Mesothelial cell of epicardium (in vitro differentiated cells): ENCODE results near the gene RYR1. TPM values are rescaled to one million over a fixed set of nuclear protein-coding genes. Genes with fewer than 3 reads are reported as not detected.

Experiments used
- DNase-seq, 2 experiments: peaks; one replicate each; pipeline ENCODE4 v3.0.0; 2021; ENCODE audit warnings: low spot score in 2 of 2; ENCODE audit not compliant: unreplicated experiment in 2 of 2
- H3K27ac Mint-ChIP-seq: 2 replicates; pipeline ENCODE4 v1.8.0; 2021; ENCODE audit warnings: mixed read lengths
- H3K27me3 Mint-ChIP-seq: 2 replicates; pipeline ENCODE4 v1.8.0; 2021; ENCODE audit warnings: low read depth, mixed read lengths
- H3K36me3 Mint-ChIP-seq: 2 replicates; pipeline ENCODE4 v1.8.0; 2021; ENCODE audit warnings: mixed read lengths
- H3K4me1 Mint-ChIP-seq: 2 replicates; pipeline ENCODE4 v1.8.0; 2021; ENCODE audit warnings: mixed read lengths
- H3K4me3 Mint-ChIP-seq: 2 replicates; pipeline ENCODE4 v1.8.0; 2021; ENCODE audit warnings: mild to moderate bottlenecking, moderate library complexity, mixed read lengths
- H3K9me3 Mint-ChIP-seq: 2 replicates; pipeline ENCODE4 v1.8.0; 2021; ENCODE audit warnings: mixed read lengths
- CTCF ChIP-seq: fragments of 200-600 bp; sonication (generic); IDR thresholded peaks from one replicate; pipeline ENCODE4 v1.5.0; 2021; ENCODE audit warnings: antibody characterized with exemption; ENCODE audit not compliant: unreplicated experiment
- total RNA-seq: library from RNA; stranded (reverse); gene quantifications from 3 replicates; pipeline ENCODE4 v1.2.1, GENCODE V29; 2021

The RYR1 gene
- total RNA-seq, 1 donor from 2014 or later, result 0.27 TPM

- TF ChIP-seq CTCF, result no peak
- no peaks in the 10 kb centered on the region for H3K36me3 Mint-ChIP-seq
Observed at GRCh38 chr19:38537071-38537936, 103.8 kb downstream of the RYR1 start.

GRCh38 chr19:38538386-38538785, 104.9 kb downstream of the RYR1 start:
- DNase-seq, result no peak
- no peak overlapping the region for H3K4me3 Mint-ChIP-seq
- peaks cover 8% of the 10 kb centered on the region for H3K9me3 Mint-ChIP-seq
- no peaks in the 10 kb centered on the region for H3K27me3 Mint-ChIP-seq
- H3K27ac Mint-ChIP-seq, result no peak overlapping the region
- H3K4me1 Mint-ChIP-seq, result peaks cover 13% of the 10 kb centered on the region
- no peak for TF ChIP-seq CTCF
- no peaks in the 10 kb centered on the region for H3K36me3 Mint-ChIP-seq

More at GRCh38 chr19:38537071-38537936, 103.8 kb downstream of the RYR1 start:
- peaks cover 7% of the 10 kb centered on the region for H3K27me3 Mint-ChIP-seq
- no peak overlapping the region for H3K4me3 Mint-ChIP-seq
- peaks cover 8% of the 10 kb centered on the region for H3K9me3 Mint-ChIP-seq
- H3K27ac Mint-ChIP-seq, result no peak overlapping the region
- peaks cover 13% of the 10 kb centered on the region for H3K4me1 Mint-ChIP-seq
- no peak for DNase-seq

DNA sequence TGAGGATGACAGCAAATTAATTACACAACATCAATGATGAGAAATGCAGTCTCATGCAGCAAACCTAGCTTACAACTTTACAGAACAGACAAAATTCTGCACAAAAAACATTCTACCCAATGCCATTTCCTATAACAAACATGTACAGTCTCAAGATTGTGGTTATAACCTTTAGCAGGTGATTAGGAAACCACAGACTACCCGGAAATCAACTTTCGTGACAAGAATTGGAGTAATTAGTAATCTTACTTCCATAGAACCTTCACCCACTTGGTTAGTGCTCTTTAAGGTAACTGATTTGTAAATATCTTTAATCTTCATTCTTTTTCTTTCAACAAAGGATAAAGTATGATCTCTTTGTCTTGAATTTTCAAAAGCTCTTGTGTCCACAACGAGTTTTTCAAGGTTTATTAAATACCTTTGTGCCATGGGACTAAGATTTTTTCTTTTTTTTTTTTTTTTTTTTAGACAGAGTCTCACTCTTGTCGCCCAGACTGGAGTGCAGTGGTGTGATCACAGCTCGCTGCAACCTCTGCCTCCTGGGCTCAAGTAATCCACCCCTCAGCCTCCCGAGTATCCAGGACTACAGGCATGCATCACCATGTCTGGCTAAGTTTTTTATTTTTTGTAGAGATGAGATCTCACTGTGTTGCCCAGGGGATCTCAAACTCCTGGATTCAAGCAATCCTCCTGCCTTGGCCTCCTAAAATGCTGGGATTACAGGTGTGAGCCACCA, 105.5 kb downstream of the RYR1 start:
- H3K27ac Mint-ChIP-seq, result peak overlapping the region; percentile 14

GRCh38 chr19:38539751-38540150, 106.3 kb downstream of the RYR1 start:
- H3K4me3 Mint-ChIP-seq, result no peak overlapping the region
- no peak for TF ChIP-seq CTCF
- H3K9me3 Mint-ChIP-seq, result peaks cover 8% of the 10 kb centered on the region
- no peaks in the 10 kb centered on the region for H3K36me3 Mint-ChIP-seq
- H3K27me3 Mint-ChIP-seq, result no peaks in the 10 kb centered on the region
- no peak overlapping the region for H3K27ac Mint-ChIP-seq
- H3K4me1 Mint-ChIP-seq, result peaks cover 16% of the 10 kb centered on the region
- no peak for DNase-seq

More for the DNA sequence above, 105.5 kb downstream of the RYR1 start:
- H3K4me3 Mint-ChIP-seq, result no peak overlapping the region
- TF ChIP-seq CTCF, result no peak
- peaks cover 8% of the 10 kb centered on the region for H3K9me3 Mint-ChIP-seq
- no peaks in the 10 kb centered on the region for H3K27me3 Mint-ChIP-seq
- DNase-seq, result no peak
- peaks cover 13% of the 10 kb centered on the region for H3K4me1 Mint-ChIP-seq
- no peaks in the 10 kb centered on the region for H3K36me3 Mint-ChIP-seq

DNA sequence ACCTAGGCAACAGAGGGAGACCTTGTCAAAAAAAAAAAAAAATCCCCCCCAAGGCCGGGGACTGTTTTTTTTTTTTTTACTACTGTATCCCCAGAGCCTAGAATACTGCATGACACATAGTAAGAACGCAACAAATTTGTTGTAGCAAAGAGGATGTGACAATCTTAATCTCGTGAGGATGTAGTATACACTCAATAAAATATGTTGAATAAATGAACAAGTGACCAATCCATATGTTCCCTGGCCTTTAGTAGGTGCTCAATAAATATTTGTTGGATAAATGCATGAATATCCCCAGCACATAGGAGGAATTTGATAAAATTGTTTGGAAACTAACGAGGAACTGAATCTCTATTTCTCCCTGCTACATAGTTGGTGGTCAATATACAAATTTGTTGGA, 108.5 kb downstream of the RYR1 start:
- H3K36me3 Mint-ChIP-seq, result no peaks in the 10 kb centered on the region
- H3K27me3 Mint-ChIP-seq, result no peaks in the 10 kb centered on the region

More for the DNA sequence above, 108.5 kb downstream of the RYR1 start:
- TF ChIP-seq CTCF, result no peak
- H3K4me3 Mint-ChIP-seq, result no peak overlapping the region
- peaks cover 18% of the 10 kb centered on the region for H3K4me1 Mint-ChIP-seq
- DNase-seq, result no peak
- H3K9me3 Mint-ChIP-seq, result no peaks in the 10 kb centered on the region
- no peak overlapping the region for H3K27ac Mint-ChIP-seq
